HEK293 (cell line): ENCODE data around the gene PLCG2.

ENCODE experiments used
- BCL11A ChIP-seq: fragments of 450-650 bp; formaldehyde crosslinking; IDR thresholded peaks from 2 replicates; pipeline ENCODE4 v1.5.1; 2016; ENCODE audit warnings: low read depth, missing biosample characterization, missing genetic modification characterization
- CTCF ChIP-seq: fragments of 450-650 bp; formaldehyde crosslinking; IDR thresholded peaks from 2 replicates; pipeline ENCODE4 v1.5.1; 2016; ENCODE audit warnings: missing biosample characterization, missing genetic modification characterization
- ZBTB8A ChIP-seq: fragments of 450-650 bp; formaldehyde crosslinking; IDR thresholded peaks from 2 replicates; pipeline ENCODE4 v1.5.1; 2016; ENCODE audit warnings: missing biosample characterization, missing genetic modification characterization
- ZNF138 ChIP-seq: fragments of 450-650 bp; formaldehyde crosslinking; IDR thresholded peaks from 2 replicates; pipeline ENCODE4 v1.5.1; 2016; ENCODE audit warnings: missing biosample characterization, missing genetic modification characterization, borderline replicate concordance
- ZNF274 ChIP-seq, 2 experiments: fragments of 200-500 bp in 1 of 2; fragments of 450-650 bp in 1 of 2; sonication (Bioruptor generic) in 1 of 2; formaldehyde crosslinking in 1 of 2; IDR thresholded peaks; 2 replicates each; pipeline versions ENCODE4 v1.5.1 to v1.6.1; 2014 to 2016; ENCODE audit warnings: borderline replicate concordance in 1 of 2, inconsistent platforms in 1 of 2, low read length in 1 of 2, missing biosample characterization in 1 of 2, missing genetic modification characterization in 1 of 2
- ZNF394 ChIP-seq: fragments of 450-650 bp; formaldehyde crosslinking; IDR thresholded peaks from 2 replicates; pipeline ENCODE4 v1.5.1; 2016; ENCODE audit warnings: missing biosample characterization, missing genetic modification characterization, mild to moderate bottlenecking, moderate library complexity, borderline replicate concordance
- ZNF510 ChIP-seq: fragments of 450-650 bp; formaldehyde crosslinking; IDR thresholded peaks from 2 replicates; pipeline ENCODE4 v1.5.1; 2018; ENCODE audit warnings: mild to moderate bottlenecking, missing genetic modification characterization, missing biosample characterization; ENCODE audit not compliant: insufficient replicate concordance

- TF ChIP-seq CTCF, result no peak
- TF ChIP-seq ZNF394 (tag by site-specific recombination), result no peak
- TF ChIP-seq ZNF274 (IDR thresholded peaks at IDR 0.05; ENCODE audit: low read length), result no peak
- TF ChIP-seq ZNF274 (tag by site-specific recombination; IDR thresholded peaks at IDR 0.05; ENCODE audit: borderline replicate concordance), result no peak
- TF ChIP-seq ZNF510 (tag by site-specific recombination), result no peak
- no peak for TF ChIP-seq BCL11A
- no peak for TF ChIP-seq ZBTB8A (tag by site-specific recombination)
- TF ChIP-seq ZNF138 (tag by site-specific recombination), result no peak
Observed at GRCh38 chr16:81873206-81873605, 94.1 kb downstream of the PLCG2 start.
